Gastrocnemius medialis (tissue), 4 donors: ENCODE results near the gene KIAA0319L. TPM values are rescaled to one million over a fixed set of nuclear protein-coding genes. Genes with fewer than 3 reads are reported as not detected.

ENCODE experiments used
- ATAC-seq, 2 donors: fragments of 150-250 bp; one replicate each; pipeline ENCODE4 v1.9.1; 2016
- DNase-seq, 2 donors: peaks; one replicate each; pipeline ENCODE4 v3.0.0-alpha.2; 2019
- H3K27ac ChIP-seq, 4 donors: fragments of 200-600 bp; sonication (generic); 1 replicate in 1 of 4; 2 replicates in 3 of 4; pipeline ENCODE4 v1.5.1; 2016 to 2018; ENCODE audit warnings: mild to moderate bottlenecking in 2 of 4, moderate library complexity in 1 of 4
- H3K27me3 ChIP-seq, 3 donors: fragments of 200-600 bp; sonication (generic) in 2 of 3; 1 replicate in 1 of 3; 2 replicates in 2 of 3; pipeline versions ENCODE4 v1.5.1 to v1.6.0; 2016 to 2019; ENCODE audit warnings: mild to moderate bottlenecking in 1 of 3, moderate library complexity in 1 of 3
- H3K36me3 ChIP-seq, 2 donors: fragments of 200-600 bp; sonication (generic) in 1 of 2; one replicate each; pipeline ENCODE4 v1.5.1; 2017 to 2018
- H3K4me1 ChIP-seq, 2 donors: fragments of 200-600 bp; sonication (generic) in 1 of 2; one replicate each; pipeline ENCODE4 v1.5.1; 2016 to 2017; ENCODE audit warnings: mild to moderate bottlenecking in 2 of 2
- H3K4me3 ChIP-seq, 4 donors: fragments of 200-600 bp; sonication (generic) in 3 of 4; 1 replicate in 1 of 4; 2 replicates in 3 of 4; pipeline ENCODE4 v1.5.1; 2016 to 2019; ENCODE audit warnings: mild to moderate bottlenecking in 2 of 4
- H3K9me3 ChIP-seq, 3 donors: fragments of 200-600 bp; sonication (generic) in 2 of 3; 1 replicate in 1 of 3; 2 replicates in 2 of 3; pipeline ENCODE4 v1.5.1; 2016 to 2019
- POLR2A ChIP-seq, 2 donors: fragments of 450-650 bp; IDR thresholded peaks; one replicate each; pipeline ENCODE4 v1.6.1; 2017; ENCODE audit warnings: antibody characterized with exemption in 2 of 2, mild to moderate bottlenecking in 2 of 2, moderate library complexity in 2 of 2
- in situ Hi-C, 4 donors: fragments of 200-750 bp; cut with MboI; loops; one replicate each; pipeline versions ENCODE4 v1.15.0 to v1.8.0; 2017; ENCODE audit warnings: low sequenced_read_pairs in 4 of 4
- intact Hi-C: fragments of 100-400 bp; cut with DNase I; formaldehyde crosslinking; loops from one replicate; pipeline ENCODE4 v1.15.1; 2023; ENCODE audit warnings: low total_unique reads
- total RNA-seq, 4 donors: library from RNA; depleted of rRNA; stranded (reverse); fragments of >200 nt; gene quantifications; one replicate each; pipeline versions ENCODE4 v1.1.0 to v1.2.3, GENCODE V29; 2016
- TF ChIP-seq, protein P1 (sequence below), 5 experiments: fragments of 450-650 bp in 3 of 5; fragments of 200-600 bp in 2 of 5; sonication (generic) in 2 of 5; IDR thresholded peaks in 4 of 5; conservative IDR thresholded peaks in 1 of 5; 1 replicate in 4 of 5; 2 replicates in 1 of 5; pipeline ENCODE4 v1.5.1; 2016 to 2019; ENCODE audit warnings: antibody characterized with exemption in 5 of 5, mild to moderate bottlenecking in 3 of 5, moderate library complexity in 3 of 5

KIAA0319L gene
- total RNA-seq, 4 donors from 2014 or later = 44.4 to 85.0 (median 69.2) TPM

DNA sequence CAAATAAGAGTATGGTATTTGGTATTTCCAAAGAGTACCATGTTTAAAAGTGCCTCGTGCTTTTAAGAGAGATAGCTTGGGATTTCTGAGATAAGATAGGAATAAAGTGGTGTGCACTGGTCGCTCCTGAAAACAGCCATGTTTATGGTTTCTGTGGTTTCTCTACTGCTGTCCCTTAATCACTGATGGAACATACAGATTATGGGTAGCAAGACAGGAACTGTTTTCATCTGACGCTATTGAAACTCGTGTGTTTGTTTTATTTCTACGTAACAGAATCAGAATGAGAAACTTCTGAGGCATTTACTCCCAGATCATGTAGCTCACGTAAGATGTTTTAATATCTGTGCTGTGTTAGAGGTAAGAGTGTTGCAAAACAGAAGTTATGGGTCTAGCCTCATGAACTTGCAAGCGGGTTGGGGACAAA, 126.0 kb downstream of the KIAA0319L start:
- in situ Hi-C loops (no loop called here), intact Hi-C loops (no loop called here)
- Histone ChIP-seq H3K36me3 (peaks cover 0 to 36% of the 10 kb centered on the region in 2 donors), H3K9me3 (no peaks in the 10 kb centered on the region), H3K4me1 (no peaks in the 10 kb centered on the region), H3K4me3 (no peak overlapping the region), H3K27me3 (no peaks in the 10 kb centered on the region), H3K27ac (no peak overlapping the region)
- no peak for TF ChIP-seq POLR2A (IDR thresholded peaks at IDR 0.05)
- TF ChIP-seq, protein P1, sequence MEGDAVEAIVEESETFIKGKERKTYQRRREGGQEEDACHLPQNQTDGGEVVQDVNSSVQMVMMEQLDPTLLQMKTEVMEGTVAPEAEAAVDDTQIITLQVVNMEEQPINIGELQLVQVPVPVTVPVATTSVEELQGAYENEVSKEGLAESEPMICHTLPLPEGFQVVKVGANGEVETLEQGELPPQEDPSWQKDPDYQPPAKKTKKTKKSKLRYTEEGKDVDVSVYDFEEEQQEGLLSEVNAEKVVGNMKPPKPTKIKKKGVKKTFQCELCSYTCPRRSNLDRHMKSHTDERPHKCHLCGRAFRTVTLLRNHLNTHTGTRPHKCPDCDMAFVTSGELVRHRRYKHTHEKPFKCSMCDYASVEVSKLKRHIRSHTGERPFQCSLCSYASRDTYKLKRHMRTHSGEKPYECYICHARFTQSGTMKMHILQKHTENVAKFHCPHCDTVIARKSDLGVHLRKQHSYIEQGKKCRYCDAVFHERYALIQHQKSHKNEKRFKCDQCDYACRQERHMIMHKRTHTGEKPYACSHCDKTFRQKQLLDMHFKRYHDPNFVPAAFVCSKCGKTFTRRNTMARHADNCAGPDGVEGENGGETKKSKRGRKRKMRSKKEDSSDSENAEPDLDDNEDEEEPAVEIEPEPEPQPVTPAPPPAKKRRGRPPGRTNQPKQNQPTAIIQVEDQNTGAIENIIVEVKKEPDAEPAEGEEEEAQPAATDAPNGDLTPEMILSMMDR (IDR thresholded peaks at IDR 0.05 in 4 of 5, conservative IDR thresholded peaks at IDR 0.05 in 1 of 5) = no peak
- DNase-seq = no peak
- no peak for ATAC-seq

DNA sequence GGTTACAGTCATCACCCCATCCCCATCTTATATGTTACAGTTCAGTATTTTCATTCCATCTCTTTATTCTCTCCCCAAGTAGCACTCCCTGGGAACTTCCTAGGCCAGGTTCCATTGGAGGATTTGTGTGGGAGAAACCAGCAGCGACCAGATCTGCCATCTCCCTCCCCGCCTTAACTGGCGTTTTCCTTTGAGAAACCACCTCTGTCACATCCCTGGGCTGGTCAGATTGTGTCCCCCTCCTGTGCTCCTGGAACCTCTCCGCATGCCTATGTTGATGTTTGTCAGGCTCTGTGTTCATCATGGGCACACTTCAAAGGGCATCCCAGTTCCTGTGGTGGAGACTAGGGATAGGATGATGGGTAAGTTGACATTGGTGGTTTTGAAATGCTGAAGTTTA, 126.4 kb downstream of the KIAA0319L start:
- in situ Hi-C loops = no loop called here
- Histone ChIP-seq H3K4me3 (no peak overlapping the region), H3K27ac (no peak overlapping the region), H3K36me3 (peaks cover 0 to 32% of the 10 kb centered on the region in 2 donors), H3K9me3 (no peaks in the 10 kb centered on the region), H3K27me3 (no peaks in the 10 kb centered on the region), H3K4me1 (no peaks in the 10 kb centered on the region)
- no peak for ATAC-seq
- TF ChIP-seq POLR2A (IDR thresholded peaks at IDR 0.05) = no peak
- TF ChIP-seq, protein P1 (IDR thresholded peaks at IDR 0.05 in 4 of 5, conservative IDR thresholded peaks at IDR 0.05 in 1 of 5) = no peak
- no peak for DNase-seq
- intact Hi-C loops = no loop called here

DNA sequence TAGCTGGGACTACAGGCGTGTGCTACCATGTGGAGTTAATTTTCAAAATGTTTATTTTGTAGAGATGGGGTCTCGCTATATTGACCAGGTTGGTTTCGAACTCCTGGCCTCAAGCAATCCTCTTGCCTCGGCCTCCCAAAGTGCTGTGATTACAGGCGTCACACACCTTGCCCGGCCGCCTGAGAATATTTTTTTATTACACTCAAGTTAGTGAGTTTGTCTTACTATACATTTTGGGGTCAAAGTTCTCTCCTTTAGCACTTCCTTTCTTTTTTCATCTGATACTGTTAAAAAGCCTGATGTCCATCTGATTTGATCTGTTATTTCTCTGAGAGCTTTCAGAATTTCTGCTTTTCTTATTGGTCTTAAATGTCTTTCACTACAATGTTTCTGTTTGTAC, 128.8 kb downstream of the KIAA0319L start:
- TF ChIP-seq, protein P1 (IDR thresholded peaks at IDR 0.05 in 4 of 5, conservative IDR thresholded peaks at IDR 0.05 in 1 of 5) = no peak
- Histone ChIP-seq H3K27me3 (no peaks in the 10 kb centered on the region), H3K27ac (no peak overlapping the region), H3K4me3 (no peak overlapping the region), H3K36me3 (peaks cover 0 to 12% of the 10 kb centered on the region in 2 donors), H3K9me3 (no peaks in the 10 kb centered on the region), H3K4me1 (no peaks in the 10 kb centered on the region)
- DNase-seq (no peak), ATAC-seq (no peak)
- in situ Hi-C loops = no loop called here
- intact Hi-C loops = no loop called here

DNA sequence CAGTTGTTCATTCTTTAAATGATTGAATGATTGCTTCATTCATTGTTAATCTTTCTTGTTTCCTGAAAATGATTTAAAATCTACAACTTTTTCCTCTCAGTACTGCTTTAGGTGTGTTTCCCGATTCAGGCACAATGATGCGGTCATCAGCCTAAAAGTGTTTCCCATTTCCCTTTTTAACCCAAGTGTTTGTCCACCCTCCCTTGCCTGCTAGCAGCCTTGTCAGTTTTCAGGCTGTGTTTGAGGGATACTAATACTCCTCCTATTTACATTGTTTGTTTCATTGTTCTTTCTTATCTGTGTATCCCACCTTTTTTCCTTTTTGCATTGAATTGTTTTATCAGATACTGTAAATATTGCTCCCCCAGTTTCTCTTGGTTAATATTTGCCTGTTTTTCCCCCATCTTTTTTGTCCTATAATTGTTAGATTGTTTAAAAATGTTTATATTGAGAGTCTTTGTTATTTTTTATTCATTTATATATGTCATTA, 131.1 kb downstream of the KIAA0319L start:
- H3K9me3 ChIP-seq = no peaks in the 10 kb centered on the region
- H3K36me3 ChIP-seq = no peaks in the 10 kb centered on the region
- in situ Hi-C loops (no loop called here), intact Hi-C loops (no loop called here)
- H3K4me3 ChIP-seq = no peak overlapping the region
- no peaks in the 10 kb centered on the region for H3K4me1 ChIP-seq
- H3K27me3 ChIP-seq = no peaks in the 10 kb centered on the region
- ATAC-seq = no peak
- no peak overlapping the region for H3K27ac ChIP-seq
- DNase-seq = no peak
- TF ChIP-seq, protein P1 (IDR thresholded peaks at IDR 0.05 in 4 of 5, conservative IDR thresholded peaks at IDR 0.05 in 1 of 5) = no peak
- TF ChIP-seq POLR2A (IDR thresholded peaks at IDR 0.05) = no peak

DNA sequence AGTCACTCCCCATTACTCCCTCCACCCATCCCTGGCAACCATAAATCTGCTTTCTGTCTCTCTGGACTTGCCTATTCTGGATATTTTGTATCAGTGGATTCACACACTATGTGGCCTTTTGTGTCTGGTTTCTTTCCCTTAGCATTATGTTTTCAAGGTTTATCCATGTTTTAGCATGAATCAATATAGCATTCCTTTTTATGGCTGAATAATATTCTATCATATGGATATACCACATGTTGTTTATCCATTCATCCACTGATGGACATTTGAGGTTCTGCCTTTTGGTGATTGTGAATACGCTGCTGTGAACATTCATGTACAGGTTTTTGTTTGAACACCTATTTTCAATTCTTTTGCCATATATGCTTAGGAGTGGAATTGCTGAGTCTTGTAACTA, 148.3 kb downstream of the KIAA0319L start:
- peaks cover 3 to 43% of the 10 kb centered on the region in 2 donors for H3K36me3 ChIP-seq
- in situ Hi-C loops (no loop called here), intact Hi-C loops (no loop called here)
- no peaks in the 10 kb centered on the region for H3K4me1 ChIP-seq
- H3K9me3 ChIP-seq = no peaks in the 10 kb centered on the region
- no peak overlapping the region for H3K27ac ChIP-seq
- TF ChIP-seq POLR2A (IDR thresholded peaks at IDR 0.05) = no peak
- TF ChIP-seq, protein P1 (IDR thresholded peaks at IDR 0.05 in 4 of 5, conservative IDR thresholded peaks at IDR 0.05 in 1 of 5) = no peak
- DNase-seq (no peak), ATAC-seq (no peak)
- no peaks in the 10 kb centered on the region for H3K27me3 ChIP-seq
- H3K4me3 ChIP-seq = no peak overlapping the region
